Neuronal stem cell (in vitro differentiated cells): Measurements from ENCODE around the gene WBP2.
A peak's percentile ranks its signal among the peaks of the same experiment; 100 is the strongest.

Experiments used
- DNase-seq: peaks from one replicate; pipeline ENCODE4 v3.0.0-alpha.2; 2013; ENCODE audit warnings: low spot score
- H2AFZ ChIP-seq: one replicate; pipeline ENCODE4 v1.6.1; 2013; ENCODE audit warnings: mild to moderate bottlenecking, low read length, inconsistent platforms
- H2AK5ac ChIP-seq: 2 replicates; pipeline ENCODE4 v1.6.1; 2013; ENCODE audit warnings: low read depth, mild to moderate bottlenecking, inconsistent platforms, low read length, moderate library complexity, mixed read lengths
- H2BK120ac ChIP-seq: 2 replicates; pipeline ENCODE4 v1.6.1; 2013; ENCODE audit warnings: low read depth, mild to moderate bottlenecking, inconsistent platforms, low read length, moderate library complexity, mixed read lengths
- H2BK12ac ChIP-seq: one replicate; pipeline ENCODE4 v1.6.1; 2013; ENCODE audit warnings: low read length, inconsistent platforms
- H2BK15ac ChIP-seq: 2 replicates; pipeline ENCODE4 v1.6.1; 2013; ENCODE audit warnings: mild to moderate bottlenecking, low read length, inconsistent platforms, mixed read lengths
- H2BK5ac ChIP-seq: one replicate; pipeline ENCODE4 v1.6.1; 2013; ENCODE audit warnings: inconsistent platforms, mild to moderate bottlenecking, low read length, moderate library complexity
- H3K14ac ChIP-seq: one replicate; pipeline ENCODE4 v1.6.1; 2013; ENCODE audit warnings: low read length, inconsistent platforms
- H3K18ac ChIP-seq: 2 replicates; pipeline ENCODE4 v1.6.1; 2013; ENCODE audit warnings: low read length, inconsistent platforms
- H3K23ac ChIP-seq: 2 replicates; pipeline ENCODE4 v1.6.1; 2013; ENCODE audit warnings: low read depth, mild to moderate bottlenecking, mixed read lengths, low read length, inconsistent platforms; ENCODE audit not compliant: poor library complexity
- H3K27ac ChIP-seq: replicated peaks from 3 replicates; pipeline ENCODE4 v1.5.1; 2013; ENCODE audit warnings: low read length, inconsistent platforms
- H3K27me3 ChIP-seq, 3 experiments: 2 replicates each; pipeline ENCODE4 v1.6.1; 2013; ENCODE audit warnings: low read length in 3 of 3, mild to moderate bottlenecking in 2 of 3, inconsistent platforms in 1 of 3, low read depth in 1 of 3, mixed read lengths in 1 of 3, moderate library complexity in 1 of 3; ENCODE audit not compliant: control insufficient read depth in 3 of 3, insufficient read depth in 3 of 3
- H3K36me3 ChIP-seq, 2 donors: replicated peaks in 1 of 2; 2 replicates each; pipeline ENCODE4 v1.6.1; 2013; ENCODE audit warnings: low read length in 2 of 2; ENCODE audit not compliant: control insufficient read depth in 2 of 2, insufficient read depth in 2 of 2
- H3K4ac ChIP-seq: 2 replicates; pipeline ENCODE4 v1.6.1; 2013; ENCODE audit warnings: inconsistent platforms, mild to moderate bottlenecking, low read length, moderate library complexity
- H3K4me1 ChIP-seq, 2 donors: 1 replicate in 1 of 2; 2 replicates in 1 of 2; pipeline ENCODE4 v1.6.1; 2013; ENCODE audit warnings: low read length in 2 of 2, low read depth in 1 of 2; ENCODE audit not compliant: control insufficient read depth in 2 of 2, insufficient read depth in 1 of 2
- H3K4me2 ChIP-seq: one replicate; pipeline ENCODE4 v1.6.1; 2013; ENCODE audit warnings: mild to moderate bottlenecking, low read length, inconsistent platforms; ENCODE audit not compliant: insufficient read depth, poor library complexity, severe bottlenecking
- H3K4me3 ChIP-seq, 2 donors: 2 replicates each; pipeline ENCODE4 v1.5.1; 2013; ENCODE audit warnings: low read length in 2 of 2, mild to moderate bottlenecking in 2 of 2, inconsistent platforms in 1 of 2, moderate library complexity in 1 of 2
- H3K79me1 ChIP-seq: one replicate; pipeline ENCODE4 v1.6.1; 2013; ENCODE audit warnings: low read depth, mild to moderate bottlenecking, inconsistent platforms, low read length, moderate library complexity
- H3K9ac ChIP-seq: one replicate; pipeline ENCODE4 v1.6.1; 2013; ENCODE audit warnings: mild to moderate bottlenecking, low read depth, low read length, inconsistent platforms; ENCODE audit not compliant: poor library complexity
- H3K9me3 ChIP-seq, 2 donors: replicated peaks in 1 of 2; 2 replicates each; pipeline versions ENCODE3 to v1.6.1; 2013; ENCODE audit warnings: low read length in 2 of 2, mild to moderate bottlenecking in 2 of 2, inconsistent platforms in 1 of 2, low read depth in 1 of 2, mixed read lengths in 1 of 2, moderate library complexity in 1 of 2; ENCODE audit not compliant: control insufficient read depth in 2 of 2, insufficient read depth in 1 of 2
- H4K8ac ChIP-seq: one replicate; pipeline ENCODE4 v1.6.1; 2013; ENCODE audit warnings: low read depth, mild to moderate bottlenecking, inconsistent platforms, low read length, moderate library complexity
- H4K91ac ChIP-seq: one replicate; pipeline ENCODE4 v1.6.1; 2013; ENCODE audit warnings: low read length, low read depth, mild to moderate bottlenecking, inconsistent platforms; ENCODE audit not compliant: poor library complexity
- WGBS, 2 donors: extraction: QIAGEN DNeasy Blood & Tissue Kit; methylation state at CpG; one replicate each; pipeline ENCODE4 v1.1.7; 2013; ENCODE audit warnings: missing lambda C conversion rate in 2 of 2, mixed read lengths in 1 of 2; ENCODE audit not compliant: insufficient read length in 2 of 2, insufficient replicate concordance in 1 of 2; ENCODE audit errors: extremely low coverage in 2 of 2; 5-methylcytosine and 5-hydroxymethylcytosine counted together

Gene WBP2

GRCh38 chr17:75843577-75844529 is 11.3 kb downstream of the WBP2 start, which contains the start of gene UNC13D:
TSS of gene UNC13D (minus strand) at chr17:75844404. CDS start at chr17:75844337, 67 bp downstream.
- no peak within 1 kb of the TSS for H3K27ac ChIP-seq
- H2AFZ ChIP-seq = no peak within 1 kb of the TSS
- H3K4ac ChIP-seq = peak within 1 kb of the TSS; percentile 23
- H3K27me3 ChIP-seq = no peaks in the 10 kb centered on the region
- no peak within 1 kb of the TSS for H3K4me2 ChIP-seq
- H3K4me3 ChIP-seq = peak within 1 kb of the TSS in 1 of 2 donors; percentile 12
- peaks cover 5 to 6% of the 10 kb centered on the region in 2 donors for H3K4me1 ChIP-seq
- H3K23ac ChIP-seq = peak within 1 kb of the TSS; percentile 97
- H2BK15ac ChIP-seq = peak within 1 kb of the TSS; percentile 83
- H2BK120ac ChIP-seq = peak within 1 kb of the TSS; percentile 72
- H3K79me1 ChIP-seq = no peaks in the 10 kb centered on the region
- peak within 1 kb of the TSS; percentile 89 for H4K91ac ChIP-seq
- H3K36me3 ChIP-seq = peaks cover 25 to 30% of the 10 kb centered on the region in 2 donors
- peak within 1 kb of the TSS; percentile 63 for H3K14ac ChIP-seq
- peak within 1 kb of the TSS; percentile 53 for H2BK5ac ChIP-seq
- H2BK12ac ChIP-seq = no peak within 1 kb of the TSS
- peak within 1 kb of the TSS; percentile 92 for H3K18ac ChIP-seq
- WGBS, 2 donors = no CpG with 5 or more reads among the region's 35 CpGs
- peak within 1 kb of the TSS; percentile 86 for H2AK5ac ChIP-seq
- DNase-seq = no peak
- H3K9ac ChIP-seq = peak within 1 kb of the TSS; percentile 70
- no peaks in the 10 kb centered on the region for H3K9me3 ChIP-seq
- H4K8ac ChIP-seq = no peak within 1 kb of the TSS

GRCh38 chr17:75842963-75843576 is 12.1 kb downstream of the WBP2 start:
- peak overlapping the region; percentile 86 for H2AK5ac ChIP-seq
- no peak overlapping the region for H3K4me3 ChIP-seq
- H3K36me3 ChIP-seq = peaks cover 21 to 23% of the 10 kb centered on the region in 2 donors
- H3K4ac ChIP-seq = no peak overlapping the region
- no peak for DNase-seq
- no peak overlapping the region for H2BK5ac ChIP-seq
- no peaks in the 10 kb centered on the region for H3K79me1 ChIP-seq
- H4K8ac ChIP-seq = no peak overlapping the region
- no peak overlapping the region for H3K4me2 ChIP-seq
- peak overlapping the region; percentile 50 for H3K9ac ChIP-seq
- H3K18ac ChIP-seq = peak overlapping the region; percentile 13
- no peaks in the 10 kb centered on the region for H3K27me3 ChIP-seq
- peak overlapping the region; percentile 83 for H2BK15ac ChIP-seq
- H2BK120ac ChIP-seq = no peak overlapping the region
- no peak overlapping the region for H3K27ac ChIP-seq
- WGBS, 2 donors = no CpG with 5 or more reads among the region's 22 CpGs
- H2BK12ac ChIP-seq = peak overlapping the region; percentile 41
- peak overlapping the region; percentile 89 for H4K91ac ChIP-seq
- no peak overlapping the region for H3K23ac ChIP-seq
- H3K14ac ChIP-seq = no peak overlapping the region
- no peak overlapping the region for H2AFZ ChIP-seq
- H3K9me3 ChIP-seq = no peaks in the 10 kb centered on the region
- peaks cover 5 to 6% of the 10 kb centered on the region in 2 donors for H3K4me1 ChIP-seq

GRCh38 chr17:75842411-75842810 is 12.7 kb downstream of the WBP2 start:
- whole genome bisulfite sequencing, 2 donors = no CpG with 5 or more reads among the region's 18 CpGs
- no peak overlapping the region for H3K4me2 ChIP-seq
- H4K8ac ChIP-seq = no peak overlapping the region
- peak overlapping the region; percentile 64 for H3K18ac ChIP-seq
- no peak overlapping the region for H2AFZ ChIP-seq
- H3K79me1 ChIP-seq = no peaks in the 10 kb centered on the region
- H2BK12ac ChIP-seq = no peak overlapping the region
- H3K4me3 ChIP-seq = no peak overlapping the region
- peak overlapping the region; percentile 56 for H2BK120ac ChIP-seq
- no peak overlapping the region for H2BK15ac ChIP-seq
- H4K91ac ChIP-seq = peak overlapping the region; percentile 22
- H3K9me3 ChIP-seq = no peaks in the 10 kb centered on the region
- peak overlapping the region; percentile 28 for H2AK5ac ChIP-seq
- no peak overlapping the region for H2BK5ac ChIP-seq
- H3K36me3 ChIP-seq = peaks cover 14 to 16% of the 10 kb centered on the region in 2 donors
- no peak for DNase-seq
- H3K27me3 ChIP-seq = no peaks in the 10 kb centered on the region
- no peak overlapping the region for H3K14ac ChIP-seq
- H3K4me1 ChIP-seq = peaks cover 5 to 6% of the 10 kb centered on the region in 2 donors
- no peak overlapping the region for H3K4ac ChIP-seq
- no peak overlapping the region for H3K27ac ChIP-seq
- H3K23ac ChIP-seq = no peak overlapping the region
- peak overlapping the region; percentile 50 for H3K9ac ChIP-seq

GRCh38 chr17:75840799-75841164 is 14.4 kb downstream of the WBP2 start:
- no CpG with 5 or more reads among the region's 7 CpGs for WGBS, 2 donors
- Histone ChIP-seq H2AK5ac (peak overlapping the region; percentile 63), H3K18ac (peak overlapping the region; percentile 38), H3K9ac (no peak overlapping the region), H3K4me2 (no peak overlapping the region), H3K36me3 (peaks cover under 1 to 1% of the 10 kb centered on the region in 2 donors), H2BK15ac (no peak overlapping the region), H3K27me3 (no peaks in the 10 kb centered on the region), H3K4me1 (peaks cover 5 to 14% of the 10 kb centered on the region in 2 donors), H4K8ac (no peak overlapping the region), H4K91ac (no peak overlapping the region), H2BK12ac (no peak overlapping the region), H2BK120ac (no peak overlapping the region), H3K23ac (peak overlapping the region; percentile 34), H3K79me1 (peaks cover 2% of the 10 kb centered on the region), H3K4ac (no peak overlapping the region), H3K9me3 (no peaks in the 10 kb centered on the region), H2BK5ac (peak overlapping the region; percentile 39), H2AFZ (no peak overlapping the region), H3K4me3 (no peak overlapping the region), H3K14ac (no peak overlapping the region), H3K27ac (no peak overlapping the region)
- no peak for DNase-seq
